NCI-H2029 (cell line): Measurements from ENCODE around the gene FTCDNL1.

Source experiments
- DNase-seq: peaks from one replicate; lab custom pipeline; 2025; lab: John Stamatoyannopoulos, UW

The FTCDNL1 gene

DNA sequence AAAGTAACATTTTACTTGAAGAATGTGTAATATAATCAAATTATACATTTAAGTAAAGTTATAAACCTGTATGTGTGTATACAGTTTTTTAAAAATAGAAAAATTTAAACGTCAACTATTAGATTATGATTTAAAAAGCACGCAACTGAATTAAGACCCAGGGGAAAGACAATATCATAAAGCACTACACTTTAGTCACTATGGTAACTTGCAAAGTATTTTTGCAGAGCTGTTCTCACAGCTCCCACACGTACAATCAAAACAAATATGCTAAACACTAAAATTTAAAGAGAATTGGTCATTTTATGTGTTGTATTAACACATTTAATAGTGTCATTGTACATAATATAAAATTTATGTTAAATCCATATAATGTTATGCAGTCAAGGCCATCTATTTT lies 59.7 kb downstream of the FTCDNL1 start:
- DNase-seq: no peak

DNA sequence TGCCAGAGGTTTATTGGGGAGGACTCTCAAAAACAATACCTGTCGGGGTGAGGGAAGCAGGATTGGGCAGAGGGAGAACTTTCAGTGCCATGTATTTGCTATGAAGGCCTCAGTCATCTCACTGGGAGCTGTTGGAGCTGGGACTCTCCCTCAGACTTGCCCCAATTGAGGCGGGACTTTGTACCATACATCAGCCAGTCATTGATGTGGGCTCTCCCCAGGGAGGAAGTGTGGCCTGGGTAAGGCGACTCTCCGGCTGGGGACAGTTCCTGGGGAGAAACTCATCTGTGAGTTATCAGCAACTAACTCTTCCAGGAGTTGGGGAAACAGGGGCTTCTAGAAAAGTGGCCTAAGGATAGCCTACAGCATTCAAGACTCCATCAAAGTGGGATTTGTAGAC lies 66.5 kb downstream of the FTCDNL1 start:
- DNase-seq: no peak

DNA sequence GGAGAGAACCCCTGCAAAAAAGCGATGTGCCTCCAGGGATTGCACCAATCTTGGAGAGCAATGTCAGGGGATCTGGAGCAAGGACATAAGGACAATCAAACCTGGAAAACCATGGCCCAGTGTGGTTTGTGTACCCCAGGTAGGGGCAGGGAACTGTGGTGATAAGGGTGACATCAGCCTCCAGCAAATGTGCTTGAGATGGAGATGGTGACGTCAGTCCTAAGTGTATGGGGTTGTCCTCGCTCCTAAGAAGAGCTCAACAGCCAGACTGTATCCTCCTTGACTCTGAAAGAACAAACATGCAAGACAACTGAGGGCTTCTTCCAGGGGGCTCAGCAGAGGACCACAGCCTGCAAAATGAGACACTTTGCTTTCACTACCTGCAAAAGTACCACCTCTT lies 71.4 kb downstream of the FTCDNL1 start:
- no peak for DNase-seq

DNA sequence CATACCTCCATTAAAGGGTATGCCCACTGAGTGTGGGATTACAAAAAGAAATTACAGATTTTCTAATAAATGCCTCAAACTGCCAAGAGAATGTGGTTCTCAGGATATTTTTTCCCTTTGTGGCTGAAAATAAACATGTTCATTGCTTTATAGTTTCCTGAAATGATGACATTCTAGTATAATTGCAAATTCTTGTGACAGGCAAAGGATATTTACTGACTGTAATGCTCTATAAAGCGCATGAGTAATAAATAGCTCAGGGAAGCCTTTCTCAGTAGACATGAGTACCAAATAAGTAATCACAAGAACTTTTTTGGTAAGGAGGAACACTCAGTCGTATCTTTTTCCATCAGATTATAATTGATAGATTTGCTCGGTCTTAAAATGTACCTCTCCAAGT lies 72.3 kb downstream of the FTCDNL1 start:
- DNase-seq: no peak

DNA sequence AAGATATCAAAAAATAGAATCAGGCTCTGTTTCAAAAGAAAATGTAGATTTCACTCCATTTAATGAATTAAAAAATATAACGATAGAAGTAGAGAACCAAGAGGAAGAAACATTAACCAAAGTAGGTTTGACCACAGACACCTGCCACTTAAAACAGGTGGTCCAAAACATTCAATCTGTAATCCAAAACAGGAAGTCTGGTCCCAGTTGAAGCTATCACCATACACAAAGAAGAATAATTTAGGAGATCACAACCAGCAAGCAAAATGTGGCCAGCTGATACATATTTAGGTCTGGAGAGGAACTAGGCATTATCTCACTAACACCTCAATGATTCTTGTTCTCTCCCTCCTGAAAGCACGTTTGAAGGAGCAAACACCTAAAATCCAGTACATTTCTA lies 73.1 kb downstream of the FTCDNL1 start:
- no peak for DNase-seq

DNA sequence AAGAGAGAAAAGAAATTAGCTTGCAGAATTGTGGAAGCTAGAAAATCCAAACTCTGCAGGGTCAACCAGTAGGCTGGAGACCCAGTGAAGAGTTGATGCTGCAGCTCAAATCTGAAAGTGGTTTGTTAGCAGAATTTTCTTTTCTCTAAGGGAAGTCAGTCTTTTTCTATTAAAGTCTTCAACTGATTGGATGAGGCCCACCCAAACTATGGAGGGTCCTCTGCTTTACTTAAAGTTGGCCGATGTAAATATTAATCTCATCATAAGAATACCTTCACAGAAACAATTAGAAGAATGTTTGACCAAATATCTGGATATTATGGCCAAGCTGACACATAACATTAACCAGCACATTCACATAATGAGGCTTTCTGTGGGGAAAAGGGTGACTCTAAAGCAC lies 73.7 kb downstream of the FTCDNL1 start:
- no peak for DNase-seq

DNA sequence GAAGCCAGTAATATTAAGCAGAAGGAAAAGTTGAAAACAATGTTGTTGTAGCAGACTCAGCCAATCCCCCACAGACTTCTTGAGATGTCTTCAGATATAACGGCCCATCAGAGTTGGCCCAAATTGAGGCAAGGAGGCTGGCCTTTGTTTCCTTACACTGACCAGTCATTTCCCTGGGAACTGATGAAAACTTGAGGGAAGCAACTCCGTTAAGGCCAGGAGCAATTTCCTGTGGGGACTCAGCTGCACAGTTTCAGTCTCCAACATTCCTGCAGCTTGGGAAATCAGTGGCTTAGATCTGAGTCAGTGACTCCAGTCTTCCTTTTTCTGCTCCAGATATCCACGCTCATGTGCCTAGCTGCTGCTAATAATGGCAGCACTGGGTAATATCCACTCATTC lies 75.7 kb downstream of the FTCDNL1 start:
- DNase-seq: no peak

DNA sequence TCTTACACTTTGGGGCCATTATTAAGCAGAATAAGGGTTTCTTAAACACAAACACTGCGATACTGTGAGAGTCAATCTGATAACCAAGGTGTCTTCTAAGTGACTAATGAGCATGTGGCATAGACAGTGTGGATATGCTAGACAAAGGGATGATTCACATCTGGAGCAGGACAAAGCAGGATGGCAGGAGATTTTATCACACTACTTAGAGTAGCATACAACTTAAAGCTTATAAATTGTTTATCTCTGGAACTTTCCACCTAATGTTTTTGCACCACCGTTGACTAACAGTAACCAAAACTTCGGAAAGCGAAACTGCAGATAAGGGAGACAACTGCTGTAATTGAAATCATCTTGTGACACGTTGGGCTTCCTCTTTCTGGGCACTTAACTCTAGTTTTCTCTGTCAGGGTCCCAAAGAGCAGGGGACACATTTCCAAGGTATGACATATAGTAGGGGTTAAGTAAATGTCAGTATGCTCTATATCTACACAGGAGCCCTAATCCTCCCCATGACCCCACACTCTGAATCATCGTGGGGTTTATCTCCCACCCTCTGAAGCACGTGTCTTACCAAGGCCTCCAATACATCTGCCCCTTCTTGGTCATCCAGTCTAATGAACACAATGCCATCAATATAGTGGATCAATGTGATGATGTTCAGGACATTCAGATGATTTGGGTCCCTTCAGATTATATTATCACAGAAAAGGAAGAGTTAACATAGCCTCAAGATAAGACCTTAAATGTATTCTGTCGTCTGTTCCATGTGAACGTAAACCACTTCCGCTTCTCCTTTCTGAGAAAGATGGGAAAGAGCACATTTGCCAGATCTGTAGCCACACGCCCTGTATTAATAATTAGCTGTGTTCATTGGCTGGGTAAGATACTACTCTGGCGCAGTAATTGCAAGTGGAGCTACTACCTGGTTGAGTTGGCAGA lies 78.7 kb downstream of the FTCDNL1 start:
- no peak for DNase-seq

DNA sequence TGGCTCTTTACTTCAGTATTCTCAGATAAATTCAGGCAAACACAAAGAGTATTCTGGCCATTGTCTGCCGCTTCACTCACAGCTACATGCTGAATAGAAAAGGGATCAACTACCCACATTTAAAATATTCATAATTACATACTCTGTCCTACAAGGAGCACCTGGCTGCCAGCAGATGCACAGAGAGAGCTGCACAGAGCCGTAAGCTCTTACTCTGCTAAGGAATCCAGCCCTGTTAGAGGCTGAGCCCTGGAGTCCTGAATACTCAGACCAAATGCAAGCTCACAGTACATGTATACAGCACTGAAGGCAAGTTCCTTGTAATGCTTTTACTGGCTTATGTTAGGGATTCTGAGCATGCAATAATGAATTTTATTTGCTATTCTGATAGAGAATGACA lies 80.3 kb downstream of the FTCDNL1 start:
- DNase-seq: no peak

DNA sequence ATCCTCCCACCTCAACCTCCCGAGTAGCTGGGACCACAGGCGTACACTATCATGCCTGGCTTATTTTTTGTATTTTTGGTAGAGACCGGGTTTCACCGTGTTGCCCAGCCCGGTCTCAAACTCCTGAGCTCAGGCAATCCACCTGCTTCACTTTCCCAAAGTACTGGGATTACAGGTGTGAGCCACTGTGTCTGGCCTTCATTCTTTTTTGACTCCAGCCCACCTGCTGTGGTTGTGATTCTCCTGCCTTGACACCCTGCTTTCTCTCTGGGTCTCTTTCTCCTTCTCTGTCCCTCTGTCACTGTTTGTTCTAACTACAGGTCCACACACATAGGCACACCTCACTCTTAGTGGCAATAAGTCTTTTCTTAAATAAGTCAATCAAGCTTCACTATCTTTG lies 85.3 kb downstream of the FTCDNL1 start:
- DNase-seq: no peak

DNA sequence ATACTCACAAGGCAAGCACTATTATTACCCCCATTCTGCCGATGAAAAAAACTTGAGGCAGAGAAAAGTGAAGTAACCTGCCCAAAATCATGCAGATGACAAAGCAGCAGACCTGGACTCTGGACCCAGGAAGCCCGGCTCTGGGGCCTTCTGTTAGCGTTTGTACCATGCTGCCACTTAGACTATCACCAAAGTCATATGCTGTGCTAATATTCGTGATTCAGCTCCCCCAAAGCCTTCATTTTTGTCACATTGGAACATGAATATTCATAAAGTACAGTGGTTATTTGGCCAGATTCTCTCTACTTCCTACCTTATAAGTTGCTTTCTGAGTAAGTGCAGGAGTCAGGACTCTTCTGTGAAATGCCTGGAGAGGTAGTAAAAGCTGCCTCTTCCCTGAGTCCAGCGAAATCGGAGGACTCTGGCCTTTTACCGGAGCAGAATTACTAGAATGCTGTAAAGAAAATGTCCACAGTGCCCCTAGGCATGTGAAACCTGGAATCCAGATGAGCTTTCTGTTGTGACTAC lies 86.7 kb downstream of the FTCDNL1 start:
- no peak for DNase-seq

DNA sequence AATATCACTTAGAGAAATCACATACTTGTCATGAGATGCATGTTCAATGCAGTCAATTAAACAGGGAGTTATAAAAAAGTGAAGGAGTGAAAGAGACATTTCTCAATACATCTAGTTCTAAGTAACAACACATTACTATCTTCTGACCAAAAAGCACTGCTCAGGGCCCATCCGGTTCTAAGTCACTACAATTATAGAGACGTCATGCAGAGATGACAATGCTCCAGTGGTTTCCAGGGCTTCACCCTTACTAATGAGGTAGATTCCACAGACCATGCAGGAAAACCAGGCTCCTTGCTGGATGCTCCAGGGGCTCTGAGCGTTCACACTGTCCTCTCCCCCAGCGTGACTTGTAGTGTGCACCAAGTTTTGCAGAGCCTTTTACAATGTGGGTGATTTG lies 88.0 kb downstream of the FTCDNL1 start:
- DNase-seq: no peak

DNA sequence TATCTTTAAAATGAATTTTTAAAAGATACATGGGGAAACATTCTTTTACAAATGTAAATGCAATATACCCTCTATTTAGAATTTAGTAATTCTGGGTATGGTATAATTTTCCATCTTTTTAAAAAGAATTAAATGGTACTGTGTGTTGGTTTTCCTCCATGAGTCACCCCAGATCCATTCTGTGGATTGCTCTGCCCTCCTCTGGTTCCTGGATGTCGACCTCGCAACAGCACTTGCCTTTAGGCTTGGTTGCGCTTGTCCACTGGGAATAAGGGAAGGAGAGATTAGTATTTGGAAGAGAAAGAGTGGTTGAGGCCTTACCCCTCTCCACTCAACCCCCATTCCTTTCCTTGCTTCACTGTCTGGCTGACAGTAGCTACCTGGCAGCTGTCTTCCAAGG lies 90.4 kb downstream of the FTCDNL1 start:
- DNase-seq: no peak

DNA sequence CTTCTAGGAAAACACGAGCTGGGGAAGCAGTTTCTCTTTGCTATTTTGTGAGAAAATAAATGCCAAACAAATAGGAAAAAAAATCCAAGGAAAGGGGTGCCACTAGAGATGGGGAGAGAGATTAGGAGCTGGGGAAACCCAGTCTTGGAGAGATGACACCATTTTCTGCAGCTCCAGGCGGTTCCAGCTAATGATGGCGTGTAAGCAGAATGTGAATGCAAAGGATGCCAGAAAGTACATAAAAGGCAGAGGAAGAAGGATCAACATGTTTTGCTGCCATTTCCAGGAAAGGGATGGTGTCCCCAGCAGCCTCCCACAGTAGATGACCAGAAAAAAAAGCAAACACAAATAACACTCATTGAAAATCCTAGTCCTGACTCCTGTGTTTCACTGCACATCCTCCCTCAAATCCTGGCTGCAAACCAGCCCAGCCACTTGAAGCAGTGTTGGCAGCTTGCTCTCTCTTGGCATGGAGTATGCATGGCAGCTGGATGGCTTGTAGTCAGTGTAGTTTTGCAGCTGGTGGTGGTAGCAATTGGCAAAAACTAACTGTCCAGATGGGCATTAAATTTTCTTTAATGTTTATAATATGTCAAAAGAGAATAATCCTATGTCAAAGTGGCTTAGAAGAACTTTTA lies 93.6 kb downstream of the FTCDNL1 start:
- DNase-seq: peak; percentile 71

DNA sequence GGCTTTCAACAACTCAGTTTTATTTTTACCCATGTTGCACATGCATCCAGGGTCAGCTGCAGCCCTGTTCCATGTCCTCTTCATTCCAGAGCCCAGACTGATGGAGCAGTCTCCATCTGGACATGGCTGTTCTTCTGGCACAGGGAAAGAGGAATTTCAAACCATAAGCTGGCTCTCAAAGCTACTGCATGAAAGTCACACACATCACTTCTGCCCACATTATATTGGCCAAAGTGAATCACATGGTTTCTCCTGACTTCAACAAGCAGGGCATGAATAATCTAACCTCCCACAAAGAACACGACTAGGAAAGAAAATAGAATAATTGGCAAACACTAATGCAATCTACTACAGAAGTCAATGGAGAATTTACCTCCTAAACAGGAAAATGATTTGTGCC lies 94.2 kb downstream of the FTCDNL1 start:
- no peak for DNase-seq

DNA sequence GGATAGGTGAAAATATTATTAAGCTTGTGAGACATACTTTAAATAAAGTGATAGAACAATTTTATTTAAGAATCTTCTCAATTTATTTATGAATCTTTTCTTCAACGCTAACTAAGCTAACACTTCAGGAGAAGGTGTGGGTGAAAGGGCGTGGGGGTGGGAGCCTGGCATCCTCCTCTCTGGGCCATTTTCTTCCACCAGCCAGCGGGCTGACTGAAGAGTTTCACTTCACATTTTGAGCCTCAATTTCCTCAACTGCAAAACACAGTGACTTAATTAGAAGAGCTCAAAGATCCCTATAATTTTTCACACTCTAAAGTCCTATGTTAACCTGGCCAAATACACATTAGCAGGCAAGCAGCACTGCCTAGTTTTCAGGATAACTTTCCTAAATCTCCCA lies 94.8 kb downstream of the FTCDNL1 start:
- no peak for DNase-seq

DNA sequence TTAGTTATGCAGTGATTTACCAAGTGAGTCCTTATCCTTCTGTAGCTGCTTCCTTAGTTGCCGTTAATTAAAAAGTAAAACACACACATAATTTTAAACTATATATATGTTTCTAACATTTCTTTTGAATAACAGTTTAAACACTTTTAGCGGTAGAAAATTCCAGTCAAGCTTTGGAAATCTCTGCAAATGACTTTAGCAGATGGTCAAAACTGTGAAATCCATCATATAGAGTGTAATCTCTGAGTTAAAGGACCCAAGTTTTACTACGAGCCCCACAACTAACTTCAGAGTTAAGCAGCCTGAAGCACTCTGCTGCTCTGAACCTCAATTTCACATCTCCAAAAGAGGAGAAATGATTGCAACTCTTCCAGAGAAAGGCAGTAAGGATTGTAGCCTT lies 96.2 kb downstream of the FTCDNL1 start:
- DNase-seq: no peak

DNA sequence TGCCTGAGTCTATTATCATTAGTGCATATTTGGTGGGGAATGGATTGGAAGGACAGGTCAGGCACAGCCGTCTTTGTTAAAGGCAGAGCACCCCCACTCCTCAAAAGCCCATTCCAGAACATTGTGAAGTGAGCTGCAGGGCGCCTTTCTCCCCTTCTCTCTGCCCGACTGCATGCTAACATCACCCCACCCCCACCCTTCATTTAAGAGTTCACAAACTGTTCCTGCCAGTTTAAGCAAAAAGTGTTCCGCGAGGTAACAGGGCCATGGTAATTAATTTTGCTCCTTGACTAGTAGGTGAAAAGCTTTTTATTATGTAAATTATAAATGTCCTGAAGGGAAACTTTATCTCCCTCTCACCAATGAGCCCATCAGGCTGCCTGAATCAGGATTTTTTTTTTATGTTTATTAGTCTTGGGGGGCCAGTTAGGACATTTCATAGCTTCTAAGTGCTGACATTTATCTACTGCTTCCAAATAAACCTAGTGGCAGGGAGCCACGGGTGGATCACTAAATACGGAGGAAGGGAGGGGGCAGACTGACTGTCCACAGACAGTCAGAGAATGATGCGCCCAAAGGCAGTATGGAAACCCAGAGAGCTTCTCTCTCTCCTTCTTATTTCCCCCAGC lies 99.4 kb downstream of the FTCDNL1 start:
- no peak for DNase-seq

DNA sequence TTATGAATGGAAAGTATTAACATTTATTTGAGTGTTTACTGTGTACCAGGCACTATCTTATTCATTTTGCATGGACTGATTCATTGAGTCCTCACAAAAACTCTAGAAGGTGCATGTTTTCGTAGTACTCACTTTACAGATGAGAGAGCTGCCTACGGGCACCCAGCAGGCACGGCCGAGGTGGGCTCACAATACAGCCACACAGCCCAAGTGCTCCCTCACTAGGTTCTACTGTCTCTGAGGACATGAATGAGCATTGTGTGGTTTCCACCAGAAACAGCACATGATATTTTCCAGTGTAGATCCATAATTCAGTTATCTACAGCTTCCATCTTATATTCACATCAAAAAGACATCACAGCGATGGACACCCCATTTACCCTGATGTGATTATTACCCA lies 101.4 kb downstream of the FTCDNL1 start:
- no peak for DNase-seq

DNA sequence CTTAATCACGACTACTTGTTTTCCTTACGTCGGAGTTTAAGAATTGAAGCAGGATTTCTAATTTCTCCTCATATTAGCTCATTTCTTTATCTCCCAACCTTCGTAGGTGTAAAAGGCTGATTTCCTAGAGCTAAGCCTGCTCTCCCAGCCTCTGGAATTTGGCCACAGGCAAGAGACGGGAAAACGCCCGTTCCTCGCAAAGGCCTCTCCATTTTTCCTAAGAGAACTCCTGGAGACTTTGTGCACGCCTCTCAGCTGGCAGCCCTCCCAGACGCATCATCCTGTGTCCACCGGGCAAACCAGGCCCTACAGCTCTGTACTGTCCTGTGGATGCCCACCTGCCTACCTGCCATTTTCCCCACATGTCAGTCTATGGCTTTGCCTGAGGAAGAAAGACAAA lies 106.3 kb downstream of the FTCDNL1 start:
- no peak for DNase-seq

DNA sequence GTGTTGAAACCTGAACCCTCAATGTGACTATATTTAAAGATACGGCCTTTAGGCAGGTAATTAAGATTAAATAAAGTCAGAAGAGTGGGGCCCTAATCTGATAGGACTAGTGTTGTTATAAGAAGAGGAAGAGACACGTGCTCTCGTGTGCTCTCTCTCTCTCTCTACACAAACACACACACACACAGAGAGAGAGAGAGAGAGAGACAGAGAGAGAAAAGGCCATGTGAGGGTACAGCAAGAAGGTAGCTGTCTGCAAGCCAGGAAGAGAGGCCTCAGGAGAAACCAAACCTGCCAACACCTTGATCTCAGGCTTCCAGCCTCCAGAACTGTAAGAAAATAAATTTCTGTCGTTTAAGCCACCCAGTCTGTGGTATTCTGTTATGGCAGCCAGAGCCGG lies 106.7 kb downstream of the FTCDNL1 start:
- DNase-seq: no peak

DNA sequence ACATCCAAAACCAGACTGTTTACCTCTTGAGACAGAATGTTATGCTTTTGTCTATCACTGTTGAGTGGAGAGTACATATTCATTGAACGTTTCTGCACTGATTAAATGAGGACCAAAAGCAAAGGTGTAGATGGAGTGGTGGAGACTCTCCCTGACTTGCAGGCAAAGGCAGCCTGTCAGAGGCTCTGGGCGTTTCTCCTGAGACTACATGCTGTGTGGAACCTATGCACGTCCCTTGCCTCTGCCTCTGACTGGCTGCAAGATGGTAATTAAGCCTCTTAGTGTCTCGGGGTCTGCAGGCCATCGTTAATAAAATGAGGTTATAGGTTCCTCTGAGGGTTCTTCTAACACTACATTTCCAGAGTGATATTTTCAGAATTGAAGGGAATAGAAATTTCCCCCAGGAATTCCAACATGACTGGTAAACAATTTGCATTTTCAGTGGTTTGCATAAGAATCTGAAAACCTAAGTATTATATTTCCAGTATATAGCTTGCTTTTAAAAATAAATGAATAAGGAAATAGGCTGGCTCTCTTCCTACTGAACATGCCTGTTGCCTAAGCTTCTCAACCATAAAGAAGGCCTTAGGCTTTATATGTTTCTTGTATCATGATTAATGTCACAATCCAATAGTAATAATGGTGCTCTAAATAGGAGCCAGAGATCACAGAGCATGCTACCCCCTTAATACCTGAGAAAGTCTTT lies 107.4 kb downstream of the FTCDNL1 start:
- no peak for DNase-seq
